Activated naive CD8-positive, alpha-beta T cell treated with anti-CD3 and anti-CD28 coated beads, Interleukin-2, amount 50 U/mL, for 16 hours (primary cell): ENCODE measurements around the gene SMARCD1.

Experiments used
- DNase-seq: peaks from one replicate; pipeline ENCODE4 v3.0.0-alpha.2; 2020; ENCODE audit warnings: low read depth, low spot score

The SMARCD1 gene

DNA sequence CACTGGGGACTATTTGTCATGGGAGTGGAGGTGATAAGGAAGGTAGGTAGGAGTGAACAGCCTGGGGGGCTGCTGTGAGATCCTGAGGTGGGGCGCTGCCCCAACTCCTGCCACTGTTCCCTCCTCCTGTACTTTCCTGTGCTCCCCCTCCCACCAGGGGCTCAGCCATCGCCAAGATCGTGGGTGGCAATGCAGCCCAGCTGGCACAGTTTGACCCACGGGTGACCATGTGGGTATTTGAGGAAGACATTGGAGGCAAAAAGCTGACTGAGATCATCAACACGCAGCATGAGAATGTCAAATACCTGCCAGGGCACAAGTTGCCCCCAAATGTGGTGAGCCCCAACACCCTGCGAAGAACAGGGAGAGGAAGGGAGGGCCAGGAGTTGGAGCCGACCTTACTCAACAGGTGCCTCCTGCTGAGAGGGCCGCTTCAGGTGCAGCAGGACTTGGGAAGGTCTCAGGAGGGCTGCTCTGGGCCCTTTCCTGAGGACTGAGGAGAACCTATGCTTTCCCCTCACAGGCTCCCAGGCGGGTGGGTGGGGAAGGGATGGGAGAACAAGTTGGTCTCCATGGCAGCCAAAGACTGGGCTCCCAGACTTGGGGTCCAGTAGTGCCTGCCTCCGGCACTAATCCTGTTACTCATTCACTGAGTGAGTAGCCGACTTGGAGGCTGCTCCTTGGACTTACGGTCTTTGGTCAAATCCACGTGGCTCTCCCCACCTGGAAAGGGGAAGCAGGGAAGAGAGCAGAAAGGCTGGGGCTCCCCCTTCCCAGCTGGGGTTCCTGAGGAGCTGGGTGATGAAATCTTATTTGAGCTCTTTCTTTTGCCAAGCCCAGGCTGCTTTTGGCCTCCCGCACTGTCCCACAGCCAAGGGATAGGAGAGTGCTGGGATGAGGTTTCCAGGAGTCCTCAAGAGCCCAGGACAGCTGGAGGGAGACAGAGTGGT is 19.6 kb downstream of the SMARCD1 start:
- no peak for DNase-seq

DNA sequence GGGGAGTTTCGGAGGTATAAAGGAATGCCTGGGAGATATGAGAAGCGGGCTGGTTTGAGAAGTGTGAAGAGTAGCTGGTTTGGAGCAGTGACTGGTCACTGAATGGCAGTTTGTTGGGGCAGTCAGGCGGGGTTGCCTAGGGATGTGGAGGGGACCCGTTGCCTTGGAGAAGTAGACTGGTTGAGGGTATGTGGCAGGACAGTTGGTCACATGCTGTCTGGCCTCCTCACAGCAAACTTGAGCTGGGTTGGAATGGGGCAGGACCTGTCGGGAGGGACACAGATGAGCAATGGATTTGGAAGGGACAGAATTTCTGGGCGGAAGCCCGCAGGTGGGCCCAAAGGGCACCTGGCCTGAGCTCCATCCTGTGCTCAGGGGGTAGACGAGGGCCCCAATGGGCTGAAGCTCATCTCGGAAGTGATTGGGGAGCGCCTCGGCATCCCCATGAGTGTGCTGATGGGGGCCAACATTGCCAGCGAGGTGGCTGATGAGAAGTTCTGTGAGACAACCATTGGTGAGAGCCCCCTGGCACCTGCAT is 20.8 kb downstream of the SMARCD1 start:
- DNase-seq: no peak

GRCh38 chr12:50106907-50107306 is 21.8 kb downstream of the SMARCD1 start:
- DNase-seq: no peak

DNA sequence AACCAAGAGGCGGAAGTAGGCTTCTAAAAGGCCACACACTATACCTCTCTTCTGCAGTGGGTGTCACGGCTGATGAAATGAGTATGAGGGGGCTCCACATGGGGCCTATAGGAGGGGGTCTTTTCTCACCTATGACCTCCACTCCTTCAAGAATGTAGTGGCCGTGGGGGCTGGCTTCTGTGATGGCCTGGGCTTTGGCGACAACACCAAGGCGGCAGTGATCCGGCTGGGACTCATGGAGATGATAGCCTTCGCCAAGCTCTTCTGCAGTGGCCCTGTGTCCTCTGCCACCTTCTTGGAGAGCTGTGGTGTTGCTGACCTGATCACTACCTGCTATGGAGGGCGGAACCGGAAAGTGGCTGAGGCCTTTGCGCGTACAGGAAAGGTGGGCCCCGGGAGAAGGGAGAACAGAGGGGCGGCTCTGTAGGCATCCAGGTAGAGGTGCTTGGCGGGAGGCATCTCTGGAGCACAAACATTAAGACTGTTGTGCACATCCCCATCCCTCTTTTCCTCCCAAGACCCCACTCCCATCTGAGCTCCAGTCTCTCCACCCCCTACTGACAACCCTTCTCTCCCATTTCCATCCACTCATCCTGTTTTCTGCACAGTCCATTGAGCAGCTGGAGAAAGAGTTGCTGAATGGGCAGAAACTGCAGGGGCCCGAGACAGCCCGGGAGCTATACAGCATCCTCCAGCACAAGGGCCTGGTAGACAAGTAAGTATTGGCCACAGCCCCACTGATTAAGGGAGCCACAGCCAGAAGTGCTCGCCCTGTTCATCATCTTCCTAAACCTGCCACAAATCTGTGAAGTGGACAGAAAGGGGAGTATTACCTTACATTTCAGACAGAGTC is 22.5 kb downstream of the SMARCD1 start:
- DNase-seq: no peak

- no peak for DNase-seq
Measured at GRCh38 chr12:50109319-50109718, 24.2 kb downstream of the SMARCD1 start.

- no peak for DNase-seq
Measured at GRCh38 chr12:50110127-50110761, 25.1 kb downstream of the SMARCD1 start.

GRCh38 chr12:50110762-50111351 is 25.7 kb downstream of the SMARCD1 start:
- DNase-seq: no peak

DNA sequence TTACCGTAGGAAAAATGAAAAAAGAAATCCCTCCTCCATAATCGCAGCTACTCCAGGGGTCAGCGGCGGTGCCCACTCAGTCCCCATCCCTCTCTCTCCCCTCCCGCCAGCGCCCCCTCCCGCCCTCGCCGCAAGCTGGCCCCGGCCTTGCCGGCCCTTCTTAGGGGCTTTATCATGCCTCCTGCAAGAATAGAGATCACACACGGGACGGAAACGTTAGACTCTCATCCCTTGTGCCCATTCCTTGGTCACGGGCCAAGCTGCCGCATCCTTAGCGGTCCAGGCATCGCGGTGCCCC is 26.2 kb downstream of the SMARCD1 start:
- DNase-seq: no peak

GRCh38 chr12:50111693-50112455 is 26.7 kb downstream of the SMARCD1 start, which contains the start of gene COX14:
COX14 (plus strand) TSS chr12:50112236; CDS start chr12:50120044, 7,808 bp downstream.
- DNase-seq: peak; percentile 98

- no peak for DNase-seq
Measured at GRCh38 chr12:50112456-50113218, 27.5 kb downstream of the SMARCD1 start.

DNA sequence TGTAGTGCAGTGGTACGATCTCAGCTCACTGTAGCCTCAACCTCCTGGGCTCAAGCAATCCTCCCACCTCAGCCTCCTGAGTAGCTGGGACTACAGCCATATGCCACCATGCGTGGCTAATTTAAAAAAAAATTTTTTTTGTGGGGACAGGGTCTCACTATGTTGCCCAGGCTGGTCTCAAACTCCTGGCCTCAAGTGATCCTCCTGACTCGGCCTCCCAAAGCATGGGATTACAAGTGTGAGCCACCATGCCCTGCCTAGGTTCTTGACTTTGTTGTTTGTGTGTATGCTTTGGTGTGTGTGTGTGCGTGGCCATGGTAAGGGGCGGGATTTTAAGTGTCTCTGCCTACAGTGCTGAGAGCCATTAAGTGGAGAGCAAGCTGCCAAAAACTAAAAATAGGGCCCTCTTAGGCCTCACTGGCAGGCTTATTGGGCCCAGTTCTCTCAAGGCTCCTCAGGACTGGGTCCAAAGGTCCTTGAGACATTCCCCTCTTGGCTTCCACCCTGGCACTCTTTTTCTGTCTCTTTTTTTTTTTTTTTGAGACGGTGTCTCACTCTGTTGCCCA is 32.0 kb downstream of the SMARCD1 start:
- DNase-seq: no peak

DNA sequence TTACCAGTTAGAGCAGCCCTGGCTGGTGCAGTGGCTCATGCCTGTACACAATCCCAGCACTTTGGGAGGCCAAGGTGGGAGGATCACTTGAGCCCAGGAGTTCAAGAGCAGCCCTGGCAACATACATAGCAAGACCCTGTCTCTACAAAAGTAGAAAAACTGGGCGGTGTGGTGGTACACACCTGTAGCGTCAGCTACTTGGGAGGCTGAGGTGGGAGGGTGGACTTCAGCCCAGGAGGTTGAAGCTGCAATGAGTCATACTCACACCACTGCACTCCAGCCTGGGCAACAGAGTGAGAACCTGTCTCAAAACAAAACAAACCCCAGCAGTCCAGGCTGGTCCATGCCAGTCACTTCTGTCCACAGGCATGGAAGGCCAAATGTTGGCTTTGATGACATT is 34.2 kb downstream of the SMARCD1 start:
- no peak for DNase-seq

GRCh38 chr12:50120521-50120920 is 35.4 kb downstream of the SMARCD1 start:
- no peak for DNase-seq

DNA sequence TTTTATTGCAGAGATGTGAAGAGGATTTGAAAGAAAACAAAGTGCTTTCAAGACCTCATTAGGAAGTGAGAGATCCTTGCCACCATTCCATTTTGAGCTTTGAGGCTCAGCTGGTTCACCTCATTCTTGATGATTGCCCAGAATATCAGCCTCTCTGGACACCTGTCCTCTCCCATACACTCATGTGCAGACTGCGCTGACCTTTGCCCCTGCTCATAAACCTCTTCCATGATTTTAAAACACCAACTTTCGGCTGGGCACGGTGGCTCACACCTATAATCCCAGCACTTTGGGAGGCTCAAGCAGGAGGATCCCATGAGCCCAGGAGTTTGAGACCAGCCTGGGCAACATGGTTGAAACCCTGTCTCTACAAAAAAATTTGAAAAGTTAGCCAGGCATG is 35.8 kb downstream of the SMARCD1 start:
- no peak for DNase-seq

DNA sequence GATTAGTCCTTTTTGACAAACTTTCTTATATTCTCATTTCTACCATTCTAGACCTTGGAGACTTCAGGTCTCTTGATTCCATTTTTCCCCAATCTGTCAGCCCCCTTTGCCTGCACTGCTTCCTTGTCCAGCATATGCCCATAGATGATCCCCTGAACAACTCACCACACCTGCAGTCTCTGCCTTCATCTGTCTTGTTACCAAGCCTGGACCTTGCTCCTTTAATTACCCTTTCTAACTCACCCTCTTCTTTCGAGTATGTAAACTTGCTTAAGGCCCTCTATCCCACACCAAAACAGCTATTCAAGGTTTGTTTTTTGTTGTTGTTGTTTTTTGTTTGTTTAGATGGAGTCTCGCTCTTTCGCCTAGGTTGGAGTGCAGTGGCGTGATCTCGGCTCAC is 36.5 kb downstream of the SMARCD1 start:
- DNase-seq: no peak

DNA sequence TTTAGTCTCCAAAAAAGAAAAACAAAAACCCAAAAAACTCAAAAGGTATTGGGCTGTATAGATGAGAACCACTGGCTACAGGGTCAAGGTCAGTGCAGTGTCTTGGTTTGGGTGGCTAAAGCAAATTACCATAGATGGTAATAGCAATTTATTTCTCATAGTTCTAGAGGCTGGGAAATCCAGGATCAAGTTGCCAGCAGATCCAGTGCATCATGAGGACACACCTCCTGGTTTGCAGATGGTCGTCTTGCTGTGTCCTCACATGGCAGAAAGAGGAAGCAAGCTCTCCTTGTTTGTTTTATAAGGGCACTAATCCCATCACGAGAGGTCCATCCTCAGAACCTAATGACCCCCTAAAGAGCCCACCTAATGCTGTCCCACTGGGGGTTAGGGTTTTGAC is 38.1 kb downstream of the SMARCD1 start:
- no peak for DNase-seq

- DNase-seq: no peak
Measured at GRCh38 chr12:50127546-50127945, 42.4 kb downstream of the SMARCD1 start.

GRCh38 chr12:50129290-50129689 is 44.1 kb downstream of the SMARCD1 start:
- DNase-seq: no peak

DNA sequence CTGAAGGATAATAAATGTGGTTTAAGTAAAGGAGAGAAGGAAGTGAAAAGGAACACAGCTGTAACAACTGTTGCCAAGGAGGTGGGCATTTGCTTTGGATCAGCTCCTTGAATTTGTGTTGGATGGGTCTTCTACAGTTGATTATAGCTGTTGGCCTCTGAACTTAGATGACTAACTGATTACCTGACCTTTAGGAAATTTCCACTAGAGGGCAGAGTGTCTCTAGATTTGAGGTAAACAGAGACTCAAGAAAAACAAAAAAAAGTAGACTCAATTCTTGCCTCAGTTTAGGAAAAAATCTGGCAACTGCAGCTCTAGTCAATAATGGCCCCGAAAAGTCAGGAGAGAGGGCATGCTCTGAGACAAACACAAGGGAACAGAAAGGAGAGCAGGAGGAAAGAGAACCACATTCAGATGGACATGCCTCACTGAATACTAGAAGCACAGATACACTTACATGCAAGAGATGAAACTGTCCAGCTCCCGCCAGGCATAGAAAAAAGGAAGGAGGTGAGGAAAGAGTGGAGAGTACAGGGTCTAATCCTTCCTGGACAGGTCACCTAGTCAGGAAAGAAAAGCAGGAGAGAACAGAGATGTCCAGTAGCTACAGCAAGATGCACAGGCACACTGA is 47.5 kb downstream of the SMARCD1 start:
- DNase-seq: no peak
